Mesenchymal stem cell (in vitro differentiated cells and primary cell): ENCODE data around the gene SLC38A1.

Experiments used
- DNase-seq: peaks from one replicate; pipeline ENCODE4 v3.0.0-alpha.2; 2013
- H2AFZ ChIP-seq: one replicate; pipeline ENCODE4 v1.6.1; 2013; ENCODE audit warnings: low read depth, mild to moderate bottlenecking, control low read depth, inconsistent platforms, low read length, moderate library complexity
- H2AK5ac ChIP-seq: 2 replicates; pipeline ENCODE4 v1.6.1; 2013; ENCODE audit warnings: low read length, moderate library complexity, mild to moderate bottlenecking, inconsistent platforms; ENCODE audit not compliant: severe bottlenecking
- H2BK120ac ChIP-seq: one replicate; pipeline ENCODE4 v1.6.1; 2013; ENCODE audit warnings: low read depth, mild to moderate bottlenecking, inconsistent platforms, low read length, moderate library complexity
- H2BK12ac ChIP-seq, 2 experiments: one replicate each; pipeline ENCODE4 v1.6.1; 2013; ENCODE audit warnings: inconsistent platforms in 2 of 2, low read length in 2 of 2, mild to moderate bottlenecking in 2 of 2, moderate library complexity in 2 of 2, control low read depth in 1 of 2
- H2BK15ac ChIP-seq: one replicate; pipeline ENCODE4 v1.6.1; 2013; ENCODE audit warnings: mild to moderate bottlenecking, low read depth, inconsistent platforms; ENCODE audit not compliant: poor library complexity, severe bottlenecking
- H2BK5ac ChIP-seq: 2 replicates; pipeline ENCODE4 v1.6.1; 2013; ENCODE audit warnings: low read depth, mild to moderate bottlenecking, low read length, control low read depth, inconsistent platforms; ENCODE audit not compliant: poor library complexity, severe bottlenecking
- H3K14ac ChIP-seq, 2 experiments: one replicate each; pipeline ENCODE4 v1.6.1; 2013; ENCODE audit warnings: inconsistent platforms in 2 of 2, low read length in 2 of 2, control low read depth in 1 of 2, mild to moderate bottlenecking in 1 of 2, moderate library complexity in 1 of 2
- H3K18ac ChIP-seq, 2 experiments: one replicate each; pipeline ENCODE4 v1.6.1; 2013; ENCODE audit warnings: inconsistent platforms in 2 of 2, low read length in 2 of 2, control low read depth in 1 of 2, low read depth in 1 of 2, mild to moderate bottlenecking in 1 of 2
- H3K23ac ChIP-seq, 2 experiments: one replicate each; pipeline ENCODE4 v1.6.1; 2013; ENCODE audit warnings: inconsistent platforms in 2 of 2, low read length in 2 of 2, mild to moderate bottlenecking in 2 of 2, moderate library complexity in 2 of 2, control low read depth in 1 of 2
- H3K27ac ChIP-seq: 2 replicates; pipeline ENCODE4 v1.5.1; 2013; ENCODE audit warnings: mild to moderate bottlenecking, moderate library complexity, low read length, control low read depth, inconsistent platforms; ENCODE audit not compliant: poor library complexity, severe bottlenecking
- H3K27me3 ChIP-seq, 2 experiments: 2 replicates each; pipeline versions ENCODE4 v1.6.1 to v1.7.0; 2013; ENCODE audit warnings: low read length in 2 of 2, mild to moderate bottlenecking in 2 of 2, moderate library complexity in 2 of 2, control low read depth in 1 of 2, inconsistent platforms in 1 of 2; ENCODE audit not compliant: control insufficient read depth in 1 of 2, insufficient read depth in 1 of 2
- H3K36me3 ChIP-seq, 2 experiments: 2 replicates each; pipeline versions ENCODE4 v1.6.1 to v1.7.0; 2013; ENCODE audit warnings: low read length in 2 of 2, control low read depth in 1 of 2, inconsistent platforms in 1 of 2, low read depth in 1 of 2, mild to moderate bottlenecking in 1 of 2; ENCODE audit not compliant: insufficient read depth in 2 of 2, control insufficient read depth in 1 of 2
- H3K4ac ChIP-seq, 2 experiments: one replicate each; pipeline ENCODE4 v1.6.1; 2013; ENCODE audit warnings: inconsistent platforms in 2 of 2, low read length in 2 of 2, mild to moderate bottlenecking in 2 of 2, moderate library complexity in 2 of 2, control low read depth in 1 of 2, low read depth in 1 of 2
- H3K4me1 ChIP-seq: 2 replicates; pipeline ENCODE4 v1.6.1; 2013; ENCODE audit warnings: low read depth, low read length, control low read depth; ENCODE audit not compliant: control insufficient read depth, insufficient read depth
- H3K4me2 ChIP-seq: 2 replicates; pipeline ENCODE4 v1.6.1; 2013; ENCODE audit warnings: low read length, mild to moderate bottlenecking, inconsistent platforms; ENCODE audit not compliant: poor library complexity, severe bottlenecking
- H3K4me3 ChIP-seq, 2 experiments: 2 replicates each; pipeline versions ENCODE4 v1.5.1 to v1.7.0; 2013; ENCODE audit warnings: low read length in 2 of 2, mild to moderate bottlenecking in 2 of 2, control low read depth in 1 of 2, low read depth in 1 of 2; ENCODE audit not compliant: insufficient read depth in 1 of 2
- H3K79me1 ChIP-seq: replicated peaks from 2 replicates; pipeline ENCODE4 v1.6.1; 2013; ENCODE audit warnings: mild to moderate bottlenecking, control low read depth, low read length, inconsistent platforms; ENCODE audit not compliant: poor library complexity, severe bottlenecking
- H3K9ac ChIP-seq: 2 replicates; pipeline ENCODE4 v1.7.0; 2013; ENCODE audit warnings: mild to moderate bottlenecking, low read length, moderate library complexity
- H3K9me3 ChIP-seq: 2 replicates; pipeline ENCODE4 v1.7.0; 2013; ENCODE audit warnings: mild to moderate bottlenecking, low read length; ENCODE audit not compliant: control insufficient read depth
- H4K8ac ChIP-seq: one replicate; pipeline ENCODE4 v1.6.1; 2013; ENCODE audit warnings: inconsistent platforms, mild to moderate bottlenecking, low read length, moderate library complexity
- H4K91ac ChIP-seq: one replicate; pipeline ENCODE4 v1.6.1; 2013; ENCODE audit warnings: mild to moderate bottlenecking, low read length, inconsistent platforms
- WGBS: methylation state at CpG from one replicate; pipeline ENCODE4 v1.1.7; 2013; ENCODE audit warnings: mixed read lengths; 5-methylcytosine and 5-hydroxymethylcytosine counted together

The SLC38A1 gene

GRCh38 chr12:46148327-46149078 lies 120.3 kb downstream of the SLC38A1 start:
- H2BK120ac ChIP-seq = no peak overlapping the region
- no peak overlapping the region for H3K4ac ChIP-seq
- no peak overlapping the region for H3K14ac ChIP-seq
- H4K8ac ChIP-seq = no peak overlapping the region
- no peak overlapping the region for H2BK12ac ChIP-seq
- H3K23ac ChIP-seq = no peak overlapping the region
- no peaks in the 10 kb centered on the region for H3K9me3 ChIP-seq
- no peak overlapping the region for H2BK5ac ChIP-seq
- no peak overlapping the region for H3K27ac ChIP-seq
- H3K18ac ChIP-seq = no peak overlapping the region
- 84% methylated on average over 4 of the region's 5 CpGs for WGBS
- H3K27me3 ChIP-seq = no peaks in the 10 kb centered on the region
- H3K79me1 ChIP-seq = no peaks in the 10 kb centered on the region
- DNase-seq = no peak
- H3K9ac ChIP-seq = no peak overlapping the region
- no peak overlapping the region for H3K4me2 ChIP-seq
- H3K4me3 ChIP-seq = no peak overlapping the region
- H4K91ac ChIP-seq = no peak overlapping the region
- no peaks in the 10 kb centered on the region for H3K36me3 ChIP-seq
- no peak overlapping the region for H2AK5ac ChIP-seq
- H2BK15ac ChIP-seq = no peak overlapping the region
- no peaks in the 10 kb centered on the region for H3K4me1 ChIP-seq
- H2AFZ ChIP-seq = no peak overlapping the region

DNA sequence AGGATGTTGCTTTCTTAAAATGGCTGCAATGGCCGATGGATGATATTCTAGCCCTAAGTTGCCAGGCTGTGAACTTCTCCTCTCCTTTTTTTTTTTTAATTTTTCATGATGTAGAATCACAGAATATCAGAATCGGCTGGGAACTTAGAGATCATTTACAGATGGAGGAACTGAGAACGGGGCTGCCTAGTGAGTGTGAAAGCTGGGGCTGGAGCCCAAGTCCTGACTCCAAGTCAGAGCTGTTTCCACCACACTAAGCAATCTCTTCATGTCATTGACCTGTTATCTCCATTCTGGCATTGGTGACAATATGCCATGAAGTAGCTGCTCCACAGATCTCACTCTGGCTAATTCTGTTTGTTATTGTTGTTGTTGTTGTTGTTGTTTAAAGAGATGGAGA lies 121.7 kb downstream of the SLC38A1 start:
- no peak overlapping the region for H2BK120ac ChIP-seq
- H3K9me3 ChIP-seq = no peaks in the 10 kb centered on the region
- no peak overlapping the region for H3K23ac ChIP-seq
- no peak overlapping the region for H3K18ac ChIP-seq
- no peak overlapping the region for H2AFZ ChIP-seq
- no peak overlapping the region for H4K91ac ChIP-seq
- H3K27ac ChIP-seq = no peak overlapping the region
- H2AK5ac ChIP-seq = no peak overlapping the region
- H4K8ac ChIP-seq = no peak overlapping the region
- H3K4ac ChIP-seq = no peak overlapping the region
- H3K4me1 ChIP-seq = no peaks in the 10 kb centered on the region
- H3K36me3 ChIP-seq = no peaks in the 10 kb centered on the region
- no peak overlapping the region for H3K9ac ChIP-seq
- no peak overlapping the region for H2BK15ac ChIP-seq
- no peak for DNase-seq
- no peaks in the 10 kb centered on the region for H3K79me1 ChIP-seq
- H3K4me2 ChIP-seq = no peak overlapping the region
- no peak overlapping the region for H3K14ac ChIP-seq
- no peak overlapping the region for H2BK5ac ChIP-seq
- H3K27me3 ChIP-seq = no peaks in the 10 kb centered on the region
- H3K4me3 ChIP-seq = no peak overlapping the region
- 86% methylated on average over 2 of the region's 3 CpGs for WGBS
- no peak overlapping the region for H2BK12ac ChIP-seq

GRCh38 chr12:46145881-46146280 lies 123.0 kb downstream of the SLC38A1 start:
- no peak overlapping the region for H3K4ac ChIP-seq
- no peak overlapping the region for H2BK15ac ChIP-seq
- H2BK120ac ChIP-seq = no peak overlapping the region
- H3K18ac ChIP-seq = no peak overlapping the region
- no peak for DNase-seq
- H2AK5ac ChIP-seq = no peak overlapping the region
- no peaks in the 10 kb centered on the region for H3K4me1 ChIP-seq
- no peaks in the 10 kb centered on the region for H3K79me1 ChIP-seq
- WGBS = 64% methylated on average over 5 of the region's 5 CpGs
- H3K4me2 ChIP-seq = no peak overlapping the region
- no peak overlapping the region for H3K14ac ChIP-seq
- no peak overlapping the region for H4K8ac ChIP-seq
- no peak overlapping the region for H2AFZ ChIP-seq
- H3K27me3 ChIP-seq = no peaks in the 10 kb centered on the region
- no peak overlapping the region for H3K27ac ChIP-seq
- H2BK5ac ChIP-seq = no peak overlapping the region
- no peak overlapping the region for H4K91ac ChIP-seq
- no peaks in the 10 kb centered on the region for H3K36me3 ChIP-seq
- H2BK12ac ChIP-seq = no peak overlapping the region
- H3K9ac ChIP-seq = no peak overlapping the region
- H3K9me3 ChIP-seq = no peaks in the 10 kb centered on the region
- no peak overlapping the region for H3K23ac ChIP-seq
- H3K4me3 ChIP-seq = no peak overlapping the region

DNA sequence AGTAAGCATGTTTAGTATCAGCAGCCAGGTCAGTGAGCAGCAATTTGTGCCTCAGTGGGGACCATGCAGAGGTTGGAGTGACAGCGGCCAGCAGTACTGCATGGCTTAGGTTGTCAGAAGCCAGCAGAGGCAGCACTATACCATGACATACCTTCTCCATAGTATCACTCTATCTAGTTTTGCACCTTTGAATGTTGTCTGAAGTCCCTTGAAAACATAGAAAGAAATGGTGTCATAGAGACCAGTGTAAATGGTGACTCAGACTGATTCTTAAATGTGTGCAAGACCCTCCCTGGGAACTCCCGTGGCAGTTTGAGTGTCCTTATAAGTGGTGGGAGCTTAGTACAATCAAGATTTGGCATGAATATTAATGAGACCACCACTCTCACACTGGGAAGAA lies 124.4 kb downstream of the SLC38A1 start:
- H3K36me3 ChIP-seq = no peaks in the 10 kb centered on the region
- no peak overlapping the region for H4K91ac ChIP-seq
- no peaks in the 10 kb centered on the region for H3K79me1 ChIP-seq
- H2AFZ ChIP-seq = no peak overlapping the region
- no peak overlapping the region for H2AK5ac ChIP-seq
- no peak overlapping the region for H3K23ac ChIP-seq
- H3K4me3 ChIP-seq = no peak overlapping the region
- H3K4ac ChIP-seq = no peak overlapping the region
- H3K18ac ChIP-seq = no peak overlapping the region
- WGBS = 79% methylated on average over 2 of the region's 2 CpGs
- H3K9ac ChIP-seq = no peak overlapping the region
- H3K27ac ChIP-seq = no peak overlapping the region
- no peak overlapping the region for H2BK12ac ChIP-seq
- H3K4me1 ChIP-seq = no peaks in the 10 kb centered on the region
- DNase-seq = no peak
- no peak overlapping the region for H2BK5ac ChIP-seq
- no peak overlapping the region for H2BK120ac ChIP-seq
- H3K4me2 ChIP-seq = no peak overlapping the region
- no peak overlapping the region for H2BK15ac ChIP-seq
- no peak overlapping the region for H3K14ac ChIP-seq
- no peak overlapping the region for H4K8ac ChIP-seq
- no peaks in the 10 kb centered on the region for H3K27me3 ChIP-seq
- H3K9me3 ChIP-seq = no peaks in the 10 kb centered on the region
